Activated CD8-positive, alpha-beta T cell treated with anti-CD3 and anti-CD28 coated beads for 36 hours (primary cell): ENCODE results near the gene GBP4. TPM values are rescaled to one million over a fixed set of nuclear protein-coding genes. Genes with fewer than 3 reads are reported as not detected.

Experiments used
- ATAC-seq: fragments of 200-7000 bp; cut with Tn5 transposase; one replicate; pipeline ENCODE4 v1.10.0; 2021; ENCODE audit warnings: mild to moderate bottlenecking, moderate library complexity
- CTCF ChIA-PET: fragments of 350-600 bp; sonication (Branson Sonifier 250); formaldehyde crosslinking; loops from one replicate; lab custom pipeline; 2021; ENCODE audit warnings: antibody characterized with exemption; lab: Charles Lee
- POLR2A ChIA-PET: fragments of 350-600 bp; sonication (Branson Sonifier 250); formaldehyde crosslinking; loops from one replicate; lab custom pipeline; 2021; ENCODE audit warnings: antibody characterized with exemption; lab: Charles Lee
- DNase-seq: peaks from one replicate; pipeline ENCODE4 v3.0.0-alpha.2; 2020
- H3K27ac Mint-ChIP-seq: one replicate; pipeline ENCODE4 v1.8.0; 2021; ENCODE audit warnings: mild to moderate bottlenecking, mixed read lengths
- H3K27me3 Mint-ChIP-seq: one replicate; pipeline ENCODE4 v1.8.0; 2021; ENCODE audit warnings: mixed read lengths
- H3K36me3 Mint-ChIP-seq: one replicate; pipeline ENCODE4 v1.8.0; 2021; ENCODE audit warnings: low read depth, mixed read lengths
- H3K4me1 Mint-ChIP-seq: one replicate; pipeline ENCODE4 v1.8.0; 2021; ENCODE audit warnings: low read depth, mixed read lengths
- H3K4me3 Mint-ChIP-seq: one replicate; pipeline ENCODE4 v1.8.0; 2021; ENCODE audit warnings: mild to moderate bottlenecking, moderate library complexity, mixed read lengths
- H3K9me3 Mint-ChIP-seq: one replicate; pipeline ENCODE4 v1.8.0; 2021; ENCODE audit warnings: mixed read lengths
- CTCF ChIP-seq: fragments of 200-600 bp; IDR thresholded peaks from one replicate; pipeline ENCODE4 v1.8.0; 2022; ENCODE audit warnings: antibody characterized with exemption, mild to moderate bottlenecking
- intact Hi-C: fragments of 100-400 bp; cut with micrococcal nuclease; formaldehyde crosslinking; loops from one replicate; pipeline ENCODE4 v1.10.0; 2022
- total RNA-seq, 2 experiments: library from RNA; stranded (reverse); gene quantifications; one replicate each; pipeline ENCODE4 v1.2.3, GENCODE V29; 2021

Gene GBP4
- total RNA-seq, 2 experiments from 2014 or later, result 34.2 to 38.3 TPM

GRCh38 chr1:89172468-89173143 is 26.1 kb downstream of the GBP4 start:
- DNase-seq (no peak), ATAC-seq (no peak)
- H3K4me3 Mint-ChIP-seq, result no peak overlapping the region
- peaks cover 9% of the 10 kb centered on the region for H3K4me1 Mint-ChIP-seq
- no peaks in the 10 kb centered on the region for H3K27me3 Mint-ChIP-seq
- TF ChIP-seq CTCF, result no peak
- intact Hi-C loops, result no loop called here
- no peaks in the 10 kb centered on the region for H3K36me3 Mint-ChIP-seq
- ChIA-PET POLR2A (interaction anchor here (0.8 kb wide), 1 partner anchor 57 kb away, joined by 3 read pairs; no protein-coding TSS in a partner anchor), CTCF (interaction anchor here (1.6 kb wide), 1 partner anchor 9 kb away, joined by 7 read pairs; no protein-coding TSS in a partner anchor)
- H3K9me3 Mint-ChIP-seq, result peaks cover 4% of the 10 kb centered on the region
- H3K27ac Mint-ChIP-seq, result no peak overlapping the region

- Mint-ChIP-seq H3K4me1 (peaks cover 4% of the 10 kb centered on the region), H3K36me3 (no peaks in the 10 kb centered on the region), H3K27me3 (no peaks in the 10 kb centered on the region), H3K27ac (peak overlapping the region; percentile 52), H3K4me3 (no peak overlapping the region), H3K9me3 (peaks cover 4% of the 10 kb centered on the region)
- ChIA-PET CTCF (interaction anchor here (1.0 to 2.5 kb wide), 3 partner anchors 9 to 187 kb away, joined by 3 to 12 read pairs (median 3); no protein-coding TSS in a partner anchor), POLR2A (interaction anchor here (0.6 to 1.6 kb wide), 2 partner anchors 44 to 81 kb away, joined by 3 to 5 read pairs; no protein-coding TSS in a partner anchor)
- ATAC-seq, result peak; percentile 64
- TF ChIP-seq CTCF, result no peak
- no peak for DNase-seq
- intact Hi-C loops, result no loop called here
These were observed 27.7 kb downstream of the GBP4 start for GRCh38 chr1:89171067-89171438.

GRCh38 chr1:89170170-89171066 is 28.3 kb downstream of the GBP4 start:
- DNase-seq, result no peak
- Mint-ChIP-seq H3K9me3 (peaks cover 4% of the 10 kb centered on the region), H3K4me3 (no peak overlapping the region), H3K36me3 (no peaks in the 10 kb centered on the region), H3K4me1 (peaks cover 4% of the 10 kb centered on the region), H3K27me3 (no peaks in the 10 kb centered on the region), H3K27ac (peak overlapping the region; percentile 52)
- no peak for TF ChIP-seq CTCF
- no peak for ATAC-seq
- ChIA-PET CTCF (interaction anchor here (1.2 to 2.5 kb wide), 2 partner anchors 16 to 188 kb away, joined by 3 to 12 read pairs; no protein-coding TSS in a partner anchor), POLR2A (interaction anchor here (0.6 to 1.6 kb wide), 2 partner anchors 43 to 81 kb away, joined by 3 to 5 read pairs; no protein-coding TSS in a partner anchor)
- intact Hi-C loops, result no loop called here

GRCh38 chr1:89169166-89169565 is 29.6 kb downstream of the GBP4 start:
- Mint-ChIP-seq H3K36me3 (no peaks in the 10 kb centered on the region), H3K4me3 (no peak overlapping the region), H3K9me3 (peaks cover 4% of the 10 kb centered on the region), H3K27me3 (no peaks in the 10 kb centered on the region), H3K27ac (no peak overlapping the region), H3K4me1 (peaks cover 4% of the 10 kb centered on the region)
- ChIA-PET POLR2A (no interaction called here), CTCF (interaction anchor here (2.2 to 2.5 kb wide), 2 partner anchors 84 to 189 kb away, joined by 5 to 12 read pairs; no protein-coding TSS in a partner anchor)
- intact Hi-C loops, result no loop called here
- DNase-seq, result no peak
- ATAC-seq, result no peak
- no peak for TF ChIP-seq CTCF
